ENCODE data around the gene SORBS1.
A peak's percentile ranks its signal among the peaks of the same experiment; 100 is the strongest.

The SORBS1 gene

DNA sequence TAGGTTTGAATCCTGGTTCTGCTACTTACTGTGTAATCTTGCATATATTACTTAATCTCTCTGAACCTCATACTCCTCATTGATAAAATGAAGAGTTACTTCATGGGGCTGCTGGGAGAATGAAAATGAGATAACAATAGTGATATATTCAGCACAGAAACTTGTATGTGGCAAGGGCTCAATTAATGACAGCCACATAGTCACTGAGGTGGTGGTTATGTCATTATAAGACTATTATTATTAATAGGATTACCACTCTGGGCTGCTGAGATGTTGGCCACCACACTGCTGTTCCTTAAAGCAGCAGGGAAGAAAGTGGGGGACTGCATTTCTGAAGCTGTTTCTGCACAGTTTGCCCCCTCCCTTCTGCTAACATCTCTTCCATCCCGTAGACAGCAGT lies 170.0 kb downstream of the SORBS1 start:
- no peak for TF ChIP-seq POLR2A (IDR thresholded peaks at IDR 0.05; ENCODE audit: low read depth, low read length)
- FAIRE-seq, result no peak
- DNase-seq (ENCODE audit: insufficient read length, low spot score), result no peak

DNA sequence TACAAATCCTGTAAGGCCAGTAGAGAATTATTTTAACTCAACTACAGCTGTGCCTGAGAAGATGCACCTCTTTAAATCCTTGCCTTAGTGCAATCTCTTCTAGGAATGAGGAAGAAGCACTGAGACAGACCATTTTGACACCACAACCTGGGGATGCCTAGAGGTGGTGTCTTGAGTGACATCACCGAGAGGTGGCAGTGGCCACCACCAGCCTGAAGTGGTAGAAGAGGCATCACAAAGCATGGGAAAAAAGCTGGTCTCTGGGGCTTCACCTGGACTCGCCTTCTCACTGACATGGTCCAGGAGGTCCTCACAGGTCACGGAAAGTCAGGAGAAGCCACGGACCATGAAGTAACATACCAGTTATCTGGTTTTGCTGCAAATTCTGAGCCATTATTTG lies 171.2 kb downstream of the SORBS1 start:
- no peak for FAIRE-seq
- no peak for TF ChIP-seq POLR2A (IDR thresholded peaks at IDR 0.05; ENCODE audit: low read depth, low read length)
- no peak for DNase-seq (ENCODE audit: insufficient read length, low spot score)

DNA sequence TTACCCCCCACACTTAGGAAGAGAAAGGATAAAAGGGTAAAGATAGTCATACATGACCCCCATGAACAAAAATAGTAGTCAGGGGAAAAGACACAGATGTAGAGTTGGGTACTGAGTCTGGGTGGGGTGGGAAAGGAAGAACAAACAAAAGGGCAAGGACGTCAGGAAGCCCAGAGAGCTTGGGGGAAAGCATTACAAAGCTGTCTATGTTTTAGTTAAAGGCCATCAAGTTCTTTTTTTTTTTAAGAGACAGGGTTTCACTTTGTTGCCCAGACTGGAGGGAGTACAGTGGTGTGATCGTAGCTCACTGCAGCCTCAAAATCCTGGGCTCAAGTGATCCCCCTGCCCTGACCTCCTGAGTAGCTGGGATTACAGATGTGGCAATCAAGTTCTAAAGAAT lies 172.0 kb downstream of the SORBS1 start:
- DNase-seq (ENCODE audit: insufficient read length, low spot score) (no peak), FAIRE-seq (no peak)
- no peak for TF ChIP-seq POLR2A (IDR thresholded peaks at IDR 0.05; ENCODE audit: low read depth, low read length)

DNA sequence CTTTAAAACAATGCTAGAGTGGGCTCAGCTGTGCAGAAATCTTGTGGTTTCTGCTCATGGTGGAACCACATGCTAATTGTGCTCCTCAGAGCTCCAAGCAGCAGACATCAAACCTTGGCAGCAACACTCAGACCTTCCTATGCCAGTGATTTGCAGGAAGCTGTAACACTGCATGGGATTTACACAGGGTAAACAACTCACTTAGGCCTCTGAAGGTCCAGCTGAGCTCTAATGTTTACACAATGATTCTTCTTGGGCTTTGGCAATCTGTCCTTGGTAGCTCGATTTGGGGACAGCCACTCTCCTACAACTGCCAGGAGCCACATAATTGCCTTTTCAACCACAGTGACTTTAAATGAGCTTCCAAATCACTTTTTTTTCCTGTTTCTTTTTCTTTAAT lies 172.6 kb downstream of the SORBS1 start:
- FAIRE-seq (no peak), DNase-seq (ENCODE audit: insufficient read length, low spot score) (no peak)
- no peak for TF ChIP-seq POLR2A (IDR thresholded peaks at IDR 0.05; ENCODE audit: low read depth, low read length)

DNA sequence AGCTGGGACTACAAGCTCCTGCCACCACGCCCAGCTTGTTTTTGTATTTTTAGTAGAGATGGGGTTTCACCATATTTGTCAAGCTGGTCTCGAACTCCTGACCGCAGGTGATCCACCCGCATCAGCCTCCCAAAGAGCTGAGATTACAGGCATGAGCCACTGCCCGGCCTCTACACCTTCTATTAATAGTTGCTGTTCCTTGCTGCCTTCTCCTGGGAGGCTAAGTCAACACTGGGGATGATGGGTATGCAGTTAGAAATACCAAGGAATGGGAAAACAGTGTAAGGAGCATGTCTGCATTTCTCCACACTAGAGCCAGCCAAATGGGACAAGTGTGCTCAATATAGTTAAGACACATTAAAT lies 173.1 kb downstream of the SORBS1 start:
- TF ChIP-seq POLR2A (IDR thresholded peaks at IDR 0.05; ENCODE audit: low read depth, low read length), result no peak
- no peak for FAIRE-seq
- DNase-seq (ENCODE audit: insufficient read length, low spot score), result no peak

DNA sequence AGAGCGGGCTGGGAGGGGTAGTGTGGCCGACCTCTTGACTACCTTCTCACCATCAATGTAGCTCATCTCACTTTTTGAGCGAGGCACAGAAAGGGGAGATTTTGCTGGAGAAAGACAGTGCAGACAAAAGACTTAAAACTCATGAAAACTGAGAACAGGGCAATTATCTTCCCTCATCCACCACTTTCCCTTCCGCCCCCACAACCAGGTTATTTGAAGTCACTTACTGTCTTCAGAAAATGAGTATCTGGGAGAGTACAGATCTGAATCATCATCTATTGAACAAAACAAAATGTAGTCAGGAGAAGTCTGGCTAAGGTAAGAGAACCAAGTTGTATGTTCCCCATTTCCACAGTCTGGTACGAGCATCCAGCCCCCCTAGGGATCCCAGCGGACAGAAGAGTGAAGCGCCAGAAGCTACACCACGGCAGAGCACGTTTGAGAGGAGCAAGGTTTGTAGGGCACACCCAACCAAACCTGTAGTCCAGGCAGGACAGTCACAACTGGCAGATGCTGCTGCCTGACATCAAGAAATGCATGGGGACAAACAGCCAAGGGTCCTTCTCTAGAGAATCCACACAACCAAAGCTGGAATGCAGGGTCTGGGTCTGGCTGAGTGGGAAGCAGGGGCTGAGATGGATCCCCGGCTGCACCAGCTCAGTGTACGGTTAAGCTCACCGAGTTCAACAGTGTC lies 177.0 kb downstream of the SORBS1 start:
- DNase-seq (ENCODE audit: insufficient read length, low spot score) (no peak), FAIRE-seq (no peak)
- TF ChIP-seq POLR2A (IDR thresholded peaks at IDR 0.05; ENCODE audit: low read depth, low read length), result no peak

DNA sequence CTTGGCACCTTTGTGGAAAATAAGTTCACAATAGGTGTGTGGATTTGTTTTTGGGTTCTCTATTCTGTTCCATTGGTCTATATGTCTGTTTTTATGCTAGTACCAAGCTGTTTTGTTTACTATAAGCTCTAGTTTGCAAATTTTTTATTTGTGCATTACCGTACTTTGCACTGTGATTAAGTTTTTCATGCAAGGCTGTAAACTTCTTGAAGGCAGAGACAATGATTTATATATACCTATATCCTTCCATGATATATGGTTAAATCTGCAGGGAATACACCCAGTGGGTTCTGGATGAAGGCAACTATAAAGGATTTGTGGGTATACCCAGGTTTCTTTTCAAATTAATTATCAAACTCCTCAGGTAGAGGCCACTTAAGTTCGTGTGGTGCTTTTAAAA lies 178.6 kb downstream of the SORBS1 start:
- DNase-seq (ENCODE audit: insufficient read length, low spot score) (no peak), FAIRE-seq (no peak)
- no peak for TF ChIP-seq POLR2A (IDR thresholded peaks at IDR 0.05; ENCODE audit: low read depth, low read length)

DNA sequence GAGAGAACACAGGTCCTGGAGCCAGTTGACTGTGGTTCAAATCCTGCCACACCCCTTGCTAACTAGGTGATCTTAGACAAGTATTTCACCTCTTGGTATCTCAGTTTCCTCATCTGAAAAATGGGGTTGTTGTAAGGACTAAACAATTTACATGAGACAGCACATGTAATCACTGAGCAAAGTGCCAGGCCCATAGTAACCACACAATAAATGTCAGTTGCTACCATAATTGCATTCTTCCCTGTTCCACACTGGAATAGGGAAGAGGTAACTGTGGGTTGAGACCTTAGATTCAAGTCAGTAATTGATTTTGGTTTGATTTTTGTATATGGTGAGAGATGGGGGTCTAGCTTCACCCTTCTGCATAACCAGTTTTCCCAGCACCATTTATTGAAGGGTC lies 179.0 kb downstream of the SORBS1 start:
- FAIRE-seq, result no peak
- no peak for DNase-seq (ENCODE audit: insufficient read length, low spot score)
- TF ChIP-seq POLR2A (IDR thresholded peaks at IDR 0.05; ENCODE audit: low read depth, low read length), result no peak

DNA sequence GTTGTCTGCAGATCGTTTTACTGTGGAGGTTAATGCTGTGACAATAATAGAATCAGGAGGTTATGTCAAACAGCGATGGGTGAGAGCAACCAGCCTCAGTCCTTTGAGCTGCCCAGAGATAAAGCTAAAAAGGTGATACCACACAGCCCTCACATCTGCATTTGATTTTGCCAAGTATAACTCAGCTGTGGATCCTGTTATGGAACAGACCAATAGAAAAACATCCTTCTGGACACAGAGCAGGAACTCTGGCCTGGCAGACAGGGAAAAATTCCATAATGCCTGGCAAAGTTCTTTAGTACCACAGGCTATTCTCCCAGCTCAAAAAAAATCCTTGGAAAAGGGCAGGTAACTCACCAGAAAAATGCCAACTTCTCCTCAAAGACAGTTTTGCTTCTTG lies 183.2 kb downstream of the SORBS1 start:
- no peak for TF ChIP-seq POLR2A (IDR thresholded peaks at IDR 0.05; ENCODE audit: low read depth, low read length)
- DNase-seq (ENCODE audit: insufficient read length, low spot score) (no peak), FAIRE-seq (no peak)

DNA sequence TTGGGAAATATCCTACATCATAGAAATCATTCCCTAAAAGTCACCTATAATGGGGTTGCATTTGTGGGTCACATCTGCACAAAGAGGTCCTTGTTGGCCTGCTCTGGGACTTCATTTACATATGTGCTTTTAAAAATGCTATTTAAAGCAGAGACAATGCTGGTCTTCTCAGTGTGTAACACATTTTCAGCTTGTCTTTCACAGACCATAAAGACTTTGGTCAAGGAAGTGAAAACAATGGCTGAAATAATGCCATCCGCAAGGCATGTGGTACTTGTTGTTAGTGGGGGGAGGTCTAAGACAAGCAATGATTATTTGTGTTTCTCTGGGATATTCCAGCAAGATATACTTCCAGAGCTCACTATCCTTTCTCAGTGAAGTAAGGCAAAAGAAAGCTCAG lies 185.8 kb downstream of the SORBS1 start:
- no peak for TF ChIP-seq POLR2A (IDR thresholded peaks at IDR 0.05; ENCODE audit: low read depth, low read length)
- DNase-seq (ENCODE audit: insufficient read length, low spot score) (no peak), FAIRE-seq (no peak)

DNA sequence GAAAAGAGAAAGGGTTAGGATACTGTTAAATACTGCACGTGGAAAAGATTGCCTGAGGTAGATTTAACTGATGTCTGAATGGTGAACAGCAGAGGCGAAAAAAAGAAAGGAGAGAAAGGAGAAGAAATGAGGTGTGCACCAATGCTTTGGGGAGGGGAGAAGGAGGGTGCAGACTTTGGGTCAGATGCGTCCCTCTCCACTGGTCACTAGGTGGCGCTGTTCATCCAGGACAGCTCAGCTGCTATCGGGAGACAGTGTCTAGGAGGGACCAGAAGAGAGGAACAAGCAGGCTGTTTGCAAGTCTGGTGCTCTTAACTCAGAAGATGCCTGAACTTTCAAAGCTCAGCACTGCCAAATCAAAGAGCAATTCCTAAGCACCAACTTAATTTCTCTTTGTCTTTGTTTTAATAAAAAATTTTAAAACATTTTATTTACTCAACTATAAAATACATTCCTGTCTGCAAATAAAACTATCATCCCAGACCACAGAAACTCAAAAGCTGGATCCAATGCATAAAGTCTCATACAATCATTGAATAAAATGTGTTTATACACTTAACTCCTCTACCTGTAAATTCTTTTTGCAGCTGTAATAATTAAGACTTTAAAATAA lies 186.5 kb downstream of the SORBS1 start:
- no peak for TF ChIP-seq POLR2A (IDR thresholded peaks at IDR 0.05; ENCODE audit: low read depth, low read length)
- DNase-seq (ENCODE audit: insufficient read length, low spot score) (peak; percentile 67), FAIRE-seq (peak; percentile 99)

DNA sequence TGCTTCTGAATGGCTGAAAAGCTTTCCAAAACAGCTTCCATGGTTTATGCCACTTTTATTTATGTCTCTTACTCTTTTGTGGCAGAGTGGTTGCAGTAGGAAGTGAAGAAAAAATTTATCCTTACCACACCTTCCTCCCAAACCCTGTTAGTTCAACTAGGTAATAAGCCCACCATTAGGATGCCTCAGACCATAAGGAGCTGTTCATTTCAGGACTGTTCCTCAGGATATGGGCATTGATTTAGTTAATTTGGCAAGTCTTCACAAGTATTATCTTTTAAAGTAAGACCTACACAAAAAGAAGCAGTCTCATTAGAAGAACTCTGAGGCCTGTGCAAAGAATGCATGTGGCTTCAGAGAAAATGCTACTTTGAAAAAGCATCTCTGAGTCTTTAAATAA lies 187.5 kb downstream of the SORBS1 start:
- no peak for DNase-seq (ENCODE audit: insufficient read length, low spot score)
- no peak for TF ChIP-seq POLR2A (IDR thresholded peaks at IDR 0.05; ENCODE audit: low read depth, low read length)
- FAIRE-seq, result no peak

DNA sequence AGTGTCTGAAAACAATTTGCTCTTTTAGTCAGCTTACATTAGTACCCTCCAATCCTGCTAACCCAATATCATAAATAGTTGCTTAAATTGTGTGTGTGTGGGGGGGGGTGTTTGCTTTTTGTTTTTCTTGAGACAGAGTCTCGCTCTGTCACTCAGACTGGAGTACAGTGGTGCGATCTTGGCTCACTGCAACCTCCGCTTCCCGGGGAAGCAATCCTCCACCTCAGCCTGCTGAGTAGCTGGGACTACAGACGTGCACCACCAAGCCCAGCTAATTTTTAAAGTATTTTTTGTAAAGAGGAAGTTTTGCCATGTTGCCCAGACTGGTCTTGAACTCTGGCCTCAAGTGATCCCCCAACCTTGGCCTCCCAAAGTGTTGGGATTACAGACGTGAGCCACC lies 196.8 kb downstream of the SORBS1 start:
- no peak for TF ChIP-seq POLR2A (IDR thresholded peaks at IDR 0.05; ENCODE audit: low read depth, low read length)
- no peak for DNase-seq (ENCODE audit: insufficient read length, low spot score)
- no peak for FAIRE-seq

DNA sequence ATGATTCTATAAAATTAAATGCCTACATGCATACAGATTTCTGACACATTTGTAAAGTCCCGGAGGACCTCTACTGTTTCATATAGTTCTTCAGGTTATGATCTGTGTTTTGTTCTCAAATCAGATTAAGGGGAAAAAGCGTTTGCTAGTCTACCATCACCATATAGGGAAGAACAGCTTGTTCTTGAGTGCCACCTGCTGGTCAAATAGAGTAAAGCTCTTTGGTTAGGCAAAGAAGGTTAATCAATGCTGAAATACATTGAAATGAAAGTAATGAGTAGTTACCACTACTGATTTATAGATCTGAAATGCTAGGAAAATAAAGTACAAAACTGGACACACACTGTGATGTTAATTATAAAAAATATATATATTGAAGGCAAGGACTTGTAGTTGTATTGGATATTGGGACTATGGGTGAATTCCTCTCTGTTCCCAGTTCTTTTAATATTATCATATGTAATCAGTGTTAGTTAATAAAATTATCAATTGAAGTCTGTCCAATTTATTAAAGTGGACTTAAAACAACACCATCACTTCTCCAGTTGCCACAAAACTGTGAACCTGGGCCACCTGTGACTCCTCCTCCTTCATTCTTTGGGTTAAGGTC lies 197.8 kb downstream of the SORBS1 start:
- FAIRE-seq (peak; percentile 62), DNase-seq (ENCODE audit: insufficient read length, low spot score) (peak; percentile 51)
- TF ChIP-seq POLR2A (IDR thresholded peaks at IDR 0.05; ENCODE audit: low read depth, low read length), result no peak

DNA sequence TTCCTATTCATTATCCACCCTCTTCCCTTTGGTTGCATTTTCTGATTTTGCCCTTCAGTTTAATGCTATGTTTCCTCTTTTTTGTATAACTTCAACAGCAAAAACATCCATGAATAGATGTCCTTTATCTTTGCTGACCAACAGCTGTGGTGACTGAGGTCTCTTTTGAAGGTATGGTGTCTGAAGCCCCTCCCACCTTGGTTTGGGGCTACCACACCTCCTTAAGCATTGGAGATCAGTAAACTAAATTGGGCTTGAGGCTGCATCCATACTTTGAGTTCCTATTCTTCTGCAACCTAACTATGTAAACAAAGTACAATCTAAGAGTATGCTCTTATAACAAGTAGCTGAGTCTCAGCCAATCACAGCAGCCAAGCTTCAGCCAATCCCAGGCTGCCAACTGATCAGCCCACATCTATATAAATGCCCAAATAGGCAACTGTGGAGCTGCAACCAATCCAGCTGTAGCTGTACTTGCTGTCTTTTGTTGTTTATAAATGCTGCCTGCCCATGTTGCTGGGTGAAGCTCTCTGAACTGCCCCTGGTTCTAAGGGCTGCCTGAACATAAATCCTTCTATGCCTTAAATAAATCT lies 201.0 kb downstream of the SORBS1 start:
- DNase-seq (ENCODE audit: insufficient read length, low spot score), result no peak
- no peak for TF ChIP-seq POLR2A (IDR thresholded peaks at IDR 0.05; ENCODE audit: low read depth, low read length)
- no peak for FAIRE-seq
